CD4-positive, alpha-beta T cell treated with Interleukin-15 for 4 hours (primary cell): ENCODE results near the gene RABL6.
"Not testable (repeated sequence)": the region's sequence is repeated elsewhere in the genome, so short reads cannot be mapped to it uniquely, and the experiment has no call there.

Source experiments
- DNase-seq: peaks from one replicate; pipeline ENCODE4 v3.0.0-alpha.2; 2020; ENCODE audit warnings: low spot score

The RABL6 gene

DNA sequence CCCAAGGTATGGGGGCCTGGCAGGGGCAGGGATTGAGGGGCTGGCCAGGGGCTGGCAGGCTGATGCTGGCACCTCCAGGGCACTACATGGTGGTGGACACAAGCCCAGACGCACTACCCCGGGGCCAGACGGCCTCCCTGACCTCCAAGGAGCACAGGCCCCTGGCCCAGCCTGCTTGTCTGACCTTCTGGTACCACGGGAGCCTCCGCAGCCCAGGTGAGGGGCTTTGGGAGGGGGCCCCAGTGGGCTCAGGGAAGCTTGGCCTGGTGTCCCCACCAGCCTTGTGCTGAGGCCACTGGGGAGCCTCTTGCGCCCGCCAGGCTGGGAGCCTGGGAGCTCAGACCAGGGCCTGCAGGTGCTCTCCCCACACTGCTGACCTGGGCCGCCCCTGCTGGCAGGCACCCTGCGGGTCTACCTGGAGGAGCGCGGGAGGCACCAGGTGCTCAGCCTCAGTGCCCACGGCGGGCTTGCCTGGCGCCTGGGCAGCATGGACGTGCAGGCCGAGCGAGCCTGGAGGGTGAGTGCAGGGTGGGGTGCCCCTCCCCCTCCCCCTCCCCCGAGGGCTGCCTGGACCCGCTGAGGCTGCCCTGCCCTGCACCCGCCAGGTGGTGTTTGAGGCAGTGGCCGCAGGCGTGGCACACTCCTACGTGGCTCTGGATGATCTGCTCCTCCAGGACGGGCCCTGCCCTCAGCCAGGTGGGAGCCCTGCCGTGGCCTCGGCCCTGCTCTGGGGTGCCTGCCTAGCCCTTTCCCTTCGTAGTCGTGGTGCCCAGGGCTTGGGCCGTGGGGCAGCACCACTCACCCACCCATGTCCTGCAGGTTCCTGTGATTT is 50.0 kb downstream of the RABL6 start:
- no peak for DNase-seq

GRCh38 chr9:136858452-136858843 is 50.7 kb downstream of the RABL6 start:
- no peak for DNase-seq

- DNase-seq: no peak
These were observed 51.4 kb downstream of the RABL6 start for GRCh38 chr9:136858844-136859757.

GRCh38 chr9:136860529-136860928 is 52.8 kb downstream of the RABL6 start:
- DNase-seq: no peak

- no peak for DNase-seq
These were observed 53.5 kb downstream of the RABL6 start for GRCh38 chr9:136860933-136861873.

DNA sequence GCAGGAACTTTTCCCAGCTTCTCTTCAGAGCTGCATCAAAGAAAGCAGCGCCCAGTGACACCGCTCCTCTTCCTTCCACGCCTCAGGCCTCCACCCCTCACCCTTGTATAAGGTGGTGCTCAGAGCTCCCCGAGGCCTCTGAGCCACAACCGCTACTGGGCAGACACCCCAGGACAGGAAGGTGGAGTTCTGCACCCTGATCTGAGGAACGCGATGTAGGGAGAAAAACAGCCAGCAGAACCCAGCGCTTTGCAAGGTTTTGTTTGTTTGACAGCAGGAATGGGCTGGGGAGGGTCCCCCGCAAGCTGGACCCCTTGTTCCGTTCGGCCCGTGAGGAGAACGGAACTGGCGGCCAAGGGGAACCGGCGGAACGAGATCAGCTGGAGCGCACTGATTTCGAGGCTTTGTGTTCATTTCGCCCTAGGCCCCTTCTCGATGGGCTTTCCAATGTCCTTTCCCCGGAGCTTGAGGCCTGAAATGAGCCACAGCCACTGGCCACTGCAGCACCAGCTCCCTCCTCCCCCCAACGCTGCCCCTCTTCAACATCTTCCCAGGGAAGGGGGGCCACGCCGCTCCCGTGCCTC is 54.2 kb downstream of the RABL6 start:
- DNase-seq: no peak

DNA sequence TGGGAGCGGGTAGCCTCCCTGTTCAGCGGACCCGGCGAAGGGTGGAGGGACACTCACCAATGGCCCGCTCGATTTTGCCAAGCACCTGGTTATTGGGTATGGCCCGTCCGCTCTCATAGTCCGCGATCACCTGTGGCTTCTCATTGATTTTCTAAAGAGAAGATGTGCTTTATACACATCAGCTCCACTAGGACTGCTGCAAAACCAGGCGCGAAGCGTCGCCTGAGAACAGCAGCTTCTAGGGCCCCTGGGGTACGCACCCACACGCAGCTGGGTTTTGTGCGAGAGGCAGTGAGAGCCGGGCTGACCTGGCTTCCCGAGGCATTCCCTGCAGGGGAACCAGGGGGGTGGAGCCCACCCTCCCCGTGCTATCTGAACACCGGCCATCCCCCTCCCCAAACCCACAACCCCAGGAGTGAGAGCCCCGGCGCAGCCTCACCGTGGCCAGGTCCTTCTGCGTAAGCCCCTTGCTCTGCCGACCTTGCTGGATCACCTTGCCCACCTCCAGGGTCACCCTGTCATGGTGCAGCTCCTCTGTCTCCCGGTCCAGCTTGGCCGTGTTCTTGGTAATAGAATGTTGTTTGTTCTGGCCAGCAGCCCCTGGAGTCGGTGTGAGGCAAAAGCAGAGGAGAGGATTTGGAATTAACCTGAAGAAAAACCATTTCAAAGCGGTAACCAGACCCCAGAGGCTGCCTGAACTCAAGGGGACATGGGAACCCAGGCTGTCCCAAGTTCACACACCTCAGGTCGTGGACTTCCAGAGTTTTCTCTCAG is 55.3 kb downstream of the RABL6 start:
- no peak for DNase-seq

- no peak for DNase-seq
These were observed 56.0 kb downstream of the RABL6 start for GRCh38 chr9:136863623-136864273.

DNA sequence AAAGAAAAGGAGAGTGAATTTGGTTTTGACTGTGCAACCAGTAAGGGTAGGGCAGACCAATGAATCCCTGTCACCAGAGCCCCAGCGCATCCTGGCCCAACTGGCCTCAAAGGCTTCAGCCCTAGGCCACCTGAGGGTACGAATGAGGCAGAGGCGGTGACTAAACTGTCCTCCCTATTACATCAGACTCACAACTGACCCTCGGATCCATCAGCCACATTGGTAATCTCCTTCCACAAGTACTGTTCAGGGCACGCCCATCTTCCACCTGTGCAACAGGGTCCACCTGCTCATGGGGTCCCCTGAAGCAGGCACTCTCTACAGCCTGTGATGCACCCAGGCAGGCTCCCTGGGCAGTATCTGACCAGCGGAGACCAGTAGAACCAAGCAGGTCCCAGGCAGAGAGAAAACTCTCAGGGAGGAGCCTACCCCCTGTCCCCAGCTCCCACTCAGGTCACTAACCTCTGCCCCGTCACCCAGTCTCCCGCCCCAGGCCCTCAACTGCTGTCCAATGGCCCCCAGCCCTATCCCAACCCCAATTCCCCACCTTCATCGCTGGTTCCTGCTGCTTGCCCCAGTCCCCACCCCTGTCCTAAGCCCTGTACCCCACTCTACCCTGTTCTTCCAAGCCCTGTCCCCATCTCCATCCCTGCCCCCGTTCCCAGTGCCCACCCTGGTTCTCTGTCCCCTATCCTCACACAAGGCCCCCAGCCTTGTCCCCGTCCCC is 57.5 kb downstream of the RABL6 start:
- DNase-seq: no peak

GRCh38 chr9:136865768-136866103 is 58.0 kb downstream of the RABL6 start:
- DNase-seq: no peak

GRCh38 chr9:136866898-136867421 is 59.2 kb downstream of the RABL6 start:
- not testable (repeated sequence) for DNase-seq

- DNase-seq: no peak
These were observed 59.7 kb downstream of the RABL6 start for GRCh38 chr9:136867480-136867879.

- DNase-seq: no peak
These were observed 60.2 kb downstream of the RABL6 start for GRCh38 chr9:136867917-136868316.

GRCh38 chr9:136868644-136869043 is 60.9 kb downstream of the RABL6 start:
- no peak for DNase-seq

- not testable (repeated sequence) for DNase-seq
These were observed 61.9 kb downstream of the RABL6 start for GRCh38 chr9:136869611-136870010.

DNA sequence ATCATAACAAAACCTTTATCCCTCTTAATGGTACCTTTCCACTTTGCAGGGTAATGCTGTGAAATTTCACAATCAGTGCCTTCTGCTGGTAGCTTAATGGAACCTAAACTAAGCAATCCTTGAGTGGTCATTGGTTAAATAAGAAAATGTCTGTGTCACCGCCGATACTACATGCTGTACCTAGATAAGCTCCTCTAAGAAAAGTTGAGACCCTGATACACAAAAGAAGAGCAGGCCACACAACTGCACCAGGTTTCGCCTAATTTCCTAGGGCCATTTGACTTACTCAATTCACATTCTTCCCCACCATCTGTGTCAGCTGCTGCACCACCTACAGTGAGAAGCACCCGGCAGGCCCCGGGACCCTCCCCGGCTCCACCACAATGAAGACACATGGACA is 67.4 kb downstream of the RABL6 start:
- DNase-seq: no peak

- no peak for DNase-seq
These were observed 68.7 kb downstream of the RABL6 start for GRCh38 chr9:136876476-136876875.

- DNase-seq: no peak
These were observed 72.9 kb downstream of the RABL6 start for GRCh38 chr9:136880651-136881050.

GRCh38 chr9:136881691-136882108 is 74.0 kb downstream of the RABL6 start:
- peak; percentile 43 for DNase-seq
